Activated naive CD8-positive, alpha-beta T cell treated with anti-CD3 and anti-CD28 coated beads, Interleukin-2, amount 50 U/mL, for 16 hours (primary cell): ENCODE results near the gene PCNA.

Source experiments
- DNase-seq: peaks from one replicate; pipeline ENCODE4 v3.0.0-alpha.2; 2020; ENCODE audit warnings: low read depth, low spot score

PCNA gene

GRCh38 chr20:5067877-5068645, 51.7 kb downstream of the PCNA start:
- DNase-seq = no peak

DNA sequence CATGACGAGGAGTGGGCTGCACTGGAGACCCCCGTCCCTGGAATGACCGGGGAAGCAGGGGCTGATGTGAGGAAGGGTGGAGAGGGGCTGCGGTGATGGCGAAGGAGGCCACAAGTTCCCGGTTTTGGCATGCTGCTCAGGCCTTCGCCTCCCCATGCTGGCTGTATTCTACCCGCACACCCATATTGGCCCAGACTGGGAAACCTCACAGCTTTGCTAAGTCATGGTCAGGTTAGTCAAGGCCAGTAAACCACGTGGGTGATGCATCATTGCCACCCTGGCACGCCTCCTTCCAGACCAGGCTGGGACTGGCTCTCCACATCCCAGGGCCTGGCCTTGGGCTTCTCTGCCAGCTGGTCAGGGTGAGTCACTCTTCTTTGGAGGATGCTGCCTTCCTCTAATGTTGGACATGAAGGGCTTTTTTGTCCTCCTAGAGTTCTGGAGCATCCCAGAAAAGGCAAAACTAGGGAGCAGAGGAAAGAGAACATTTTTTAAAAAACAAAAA, 53.8 kb downstream of the PCNA start:
- DNase-seq = no peak

GRCh38 chr20:5065166-5065878, 54.4 kb downstream of the PCNA start:
- no peak for DNase-seq
